K562 (cell line): ENCODE measurements around the gene RBM12. TPM values are rescaled to one million over a fixed set of nuclear protein-coding genes. Genes with fewer than 3 reads are reported as not detected.

Experiments
- CHD2 ChIP-seq: IDR thresholded peaks from 2 replicates; pipeline ENCODE4 v1.6.1; 2011; ENCODE audit warnings: low read depth, low read length
- CHD4 ChIP-seq: fragments of 200-600 bp; sonication (generic); IDR thresholded peaks from 3 replicates; pipeline ENCODE4 v1.6.1; 2012; ENCODE audit warnings: low read depth, mild to moderate bottlenecking, mixed read lengths, low read length, inconsistent platforms; ENCODE audit not compliant: insufficient read depth, insufficient replicate concordance, poor library complexity, severe bottlenecking
- FOXA3 ChIP-seq, 2 experiments: fragments of 450-650 bp in 1 of 2; sonication (generic) in 1 of 2; formaldehyde crosslinking; IDR thresholded peaks in 1 of 2; conservative IDR thresholded peaks in 1 of 2; 2 replicates each; pipeline versions ENCODE4 v1.4.0 to v1.8.0; 2020 to 2022; ENCODE audit warnings: mild to moderate bottlenecking in 2 of 2, missing genetic modification reagents in 1 of 2
- GMEB1 ChIP-seq: fragments of 250-450 bp; sonication (Bioruptor Pico); IDR thresholded peaks from 2 replicates; pipeline ENCODE4 v1.4.0; 2020; ENCODE audit warnings: mild to moderate bottlenecking
- HES1 ChIP-seq: fragments of 450-650 bp; IDR thresholded peaks from 2 replicates; pipeline ENCODE4 v1.6.1; 2016; ENCODE audit warnings: low read depth, mild to moderate bottlenecking, moderate library complexity
- MCM2 ChIP-seq: fragments of 450-650 bp; IDR thresholded peaks from 2 replicates; pipeline ENCODE4 v1.6.1; 2017; ENCODE audit warnings: low read depth, mild to moderate bottlenecking
- MITF ChIP-seq: IDR thresholded peaks from 2 replicates; pipeline ENCODE4 v1.6.1; 2014; ENCODE audit warnings: antibody characterized with exemption
- MTA1 ChIP-seq: fragments of 450-650 bp; IDR thresholded peaks from 2 replicates; pipeline ENCODE4 v1.6.1; 2017; ENCODE audit warnings: borderline replicate concordance
- PML ChIP-seq: IDR thresholded peaks from 2 replicates; pipeline ENCODE4 v1.6.1; 2012; ENCODE audit warnings: low read length, inconsistent platforms
- RHOXF2B ChIP-seq: fragments of 250-450 bp; sonication (Bioruptor Pico); conservative IDR thresholded peaks from 2 replicates; pipeline ENCODE4 v1.5.1; 2021
- SNIP1 ChIP-seq: fragments of 450-650 bp; IDR thresholded peaks from 2 replicates; pipeline ENCODE4 v1.7.1; 2017; ENCODE audit warnings: low read depth, mild to moderate bottlenecking
- TAF15 ChIP-seq: fragments of 200-400 bp; formaldehyde crosslinking; IDR thresholded peaks from 2 replicates; pipeline ENCODE4 v1.6.1; 2017; ENCODE audit warnings: mild to moderate bottlenecking, low read depth, low read length, moderate library complexity
- ZHX1 ChIP-seq: fragments of 150-350 bp; conservative IDR thresholded peaks from 2 replicates; pipeline ENCODE4 v1.6.1; 2014; ENCODE audit warnings: low read length
- ZNF3 ChIP-seq: fragments of 250-450 bp; sonication (Bioruptor Pico); IDR thresholded peaks from 2 replicates; pipeline ENCODE4 v1.5.0; 2021; ENCODE audit warnings: mild to moderate bottlenecking, moderate library complexity
- ZNF449 ChIP-seq: fragments of 250-450 bp; sonication (Bioruptor Pico); IDR thresholded peaks from 2 replicates; pipeline ENCODE4 v1.8.0; 2022; ENCODE audit warnings: moderate library complexity, mild to moderate bottlenecking, inconsistent platforms
- ZNF586 ChIP-seq: fragments of 450-650 bp; formaldehyde crosslinking; conservative IDR thresholded peaks from 2 replicates; pipeline ENCODE4 v1.4.0; 2020; ENCODE audit warnings: mild to moderate bottlenecking, moderate library complexity
- polyA plus RNA-seq, 8 experiments: library from polyadenylated mRNA; depleted of rRNA in 4 of 8; stranded (reverse) in 5 of 8; unstranded in 3 of 8; fragments of >200 nt; fragmentation: Nextera tagmentation in 2 of 8; fragmentation: Illumina TruSeq in 1 of 8; extraction: Ambion mirVana in 2 of 8; extraction: Trizol in 1 of 8; gene quantifications; 2 replicates each; pipeline versions ENCODE4 v1.2.1 to v1.2.3, GENCODE V29; 2011 to 2014; ENCODE audit warnings: inconsistent platforms in 1 of 8, missing spikeins in 1 of 8
- total RNA-seq, 7 experiments: library from RNA; depleted of rRNA in 6 of 7; stranded (reverse); fragments of >200 nt in 6 of 7; fragmentation: Illumina TruSeq in 2 of 7; extraction: Trizol in 2 of 7; gene quantifications; 2 replicates each; pipeline versions ENCODE4 v1.2.1 to v1.2.3, GENCODE V29; 2011 to 2021; ENCODE audit warnings: low replicate concordance in 1 of 7

The RBM12 gene
- total and polyA plus RNA-seq, 9 of the 15 experiments (the other 6 are each of a cell fraction or from before 2014, with no cell fraction given) = 5.0 to 162 (median 73.3) TPM

GRCh38 chr20:35617397-35618262 lies 47.1 kb downstream of the RBM12 start (continued):
- TF ChIP-seq ZNF449 (CRISPR knock-in tag) = no peak
- TF ChIP-seq SNIP1 = no peak
- no peak for TF ChIP-seq PML
- no peak for TF ChIP-seq HES1
- TF ChIP-seq ZNF586 (CRISPR knock-in tag) = no peak
- no peak for TF ChIP-seq ZHX1
- no peak for TF ChIP-seq MITF
- TF ChIP-seq CHD2 = no peak
- TF ChIP-seq CHD4 = no peak
- no peak for TF ChIP-seq RHOXF2B (CRISPR knock-in tag)
- no peak for TF ChIP-seq TAF15
- no peak for TF ChIP-seq FOXA3 (CRISPR knock-in tag; conservative IDR thresholded peaks at IDR 0.05 in 1 of 2, IDR thresholded peaks at IDR 0.05 in 1 of 2)
- TF ChIP-seq MCM2 = no peak
- no peak for TF ChIP-seq GMEB1 (CRISPR knock-in tag)
- TF ChIP-seq ZNF3 (CRISPR knock-in tag) = no peak
- TF ChIP-seq MTA1 = no peak
